ENCODE measurements around the gene ARHGEF19.

GRCh38 chr1:16242556-16243214 lies 30.2 kb upstream of the ARHGEF19 start:
- TF ChIP-seq CTCF (IDR thresholded peaks at IDR 0.05; ENCODE audit: low read depth, low read length, poor library complexity, severe bottlenecking) (no peak), EZH2phosphoT487 (IDR thresholded peaks at IDR 0.05; ENCODE audit: borderline replicate concordance, low read length) (no peak)

Measured in DOHH2 (cell line).